Sigmoid colon (tissue), 4 donors: ENCODE results near the gene FAT2.

ENCODE experiments used
- EP300 ChIP-seq, 4 donors: sonication (generic); formaldehyde crosslinking; IDR thresholded peaks; one replicate each; pipeline ENCODE4 v1.6.1; 2017; ENCODE audit warnings: antibody characterized with exemption in 4 of 4
- POLR2A ChIP-seq, 2 donors: fragments of 450-650 bp; IDR thresholded peaks; one replicate each; pipeline ENCODE4 v1.6.1; 2016; ENCODE audit warnings: antibody characterized with exemption in 2 of 2, mild to moderate bottlenecking in 2 of 2, moderate library complexity in 2 of 2
- POLR2AphosphoS5 ChIP-seq, 4 donors: sonication (generic); formaldehyde crosslinking; IDR thresholded peaks; one replicate each; pipeline ENCODE4 v1.6.1; 2017; ENCODE audit warnings: antibody characterized with exemption in 4 of 4
- TF ChIP-seq, protein P1 (sequence below), 4 experiments: fragments of 450-650 bp in 3 of 4; fragments of 200-600 bp in 1 of 4; IDR thresholded peaks; one replicate each; pipeline ENCODE4 v1.5.1; 2016 to 2019; ENCODE audit warnings: antibody characterized with exemption in 4 of 4, mild to moderate bottlenecking in 3 of 4, moderate library complexity in 2 of 4

DNA sequence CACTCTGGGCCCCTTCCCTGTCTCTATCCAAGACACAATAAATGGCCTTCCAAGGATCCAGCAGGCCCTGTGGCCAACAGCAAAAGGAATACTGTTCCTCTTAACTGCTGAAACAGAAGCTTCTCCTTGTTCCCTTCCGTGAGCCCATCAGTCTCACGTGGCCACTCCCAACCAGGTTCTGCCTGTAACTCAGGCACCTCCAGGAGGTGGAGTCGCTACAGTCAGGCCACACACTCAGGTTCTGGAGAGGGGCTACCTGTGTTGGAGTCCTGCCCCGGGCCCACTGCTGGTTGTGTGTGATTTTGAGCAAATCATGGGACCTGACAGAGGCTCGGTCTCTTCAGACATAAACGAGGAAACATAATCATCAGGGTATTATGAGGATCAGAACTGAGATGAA is 10.3 kb downstream of the FAT2 start:
- TF ChIP-seq POLR2A (IDR thresholded peaks at IDR 0.05) (no peak), EP300 (IDR thresholded peaks at IDR 0.05) (no peak), POLR2AphosphoS5 (IDR thresholded peaks at IDR 0.05) (no peak)
- TF ChIP-seq, protein P1, sequence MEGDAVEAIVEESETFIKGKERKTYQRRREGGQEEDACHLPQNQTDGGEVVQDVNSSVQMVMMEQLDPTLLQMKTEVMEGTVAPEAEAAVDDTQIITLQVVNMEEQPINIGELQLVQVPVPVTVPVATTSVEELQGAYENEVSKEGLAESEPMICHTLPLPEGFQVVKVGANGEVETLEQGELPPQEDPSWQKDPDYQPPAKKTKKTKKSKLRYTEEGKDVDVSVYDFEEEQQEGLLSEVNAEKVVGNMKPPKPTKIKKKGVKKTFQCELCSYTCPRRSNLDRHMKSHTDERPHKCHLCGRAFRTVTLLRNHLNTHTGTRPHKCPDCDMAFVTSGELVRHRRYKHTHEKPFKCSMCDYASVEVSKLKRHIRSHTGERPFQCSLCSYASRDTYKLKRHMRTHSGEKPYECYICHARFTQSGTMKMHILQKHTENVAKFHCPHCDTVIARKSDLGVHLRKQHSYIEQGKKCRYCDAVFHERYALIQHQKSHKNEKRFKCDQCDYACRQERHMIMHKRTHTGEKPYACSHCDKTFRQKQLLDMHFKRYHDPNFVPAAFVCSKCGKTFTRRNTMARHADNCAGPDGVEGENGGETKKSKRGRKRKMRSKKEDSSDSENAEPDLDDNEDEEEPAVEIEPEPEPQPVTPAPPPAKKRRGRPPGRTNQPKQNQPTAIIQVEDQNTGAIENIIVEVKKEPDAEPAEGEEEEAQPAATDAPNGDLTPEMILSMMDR (IDR thresholded peaks at IDR 0.05), result no peak
